ENCODE results near the gene TWF2. TPM values are rescaled to one million over a fixed set of nuclear protein-coding genes. Genes with fewer than 3 reads are reported as not detected.
A peak's percentile ranks its signal among the peaks of the same experiment; 100 is the strongest.

TWF2 gene
- total and polyA plus RNA-seq, 2 of the 13 experiments (the other 11 are each of a cell fraction or from before 2014, with no cell fraction given) = 45.5 to 108 TPM

GRCh38 chr3:52238193-52238760, 681 bp downstream of the TWF2 start (continued):
- peak; percentile 74 for TF ChIP-seq SKIL (CRISPR knock-in tag; IDR thresholded peaks at IDR 0.05; ENCODE audit: borderline replicate concordance)
- no peak for TF ChIP-seq CBX2 (IDR thresholded peaks at IDR 0.05; ENCODE audit: low read depth, low read length)
- TF ChIP-seq CBX2 (CRISPR knock-in tag; IDR thresholded peaks at IDR 0.05; ENCODE audit: low read depth) = no peak
- no peak for TF ChIP-seq ZBTB44 (CRISPR knock-in tag; IDR thresholded peaks at IDR 0.05)
- no peak for TF ChIP-seq CREB3 (CRISPR knock-in tag; IDR thresholded peaks at IDR 0.05)
- no peak for TF ChIP-seq NKX3-1 (CRISPR knock-in tag; IDR thresholded peaks at IDR 0.05)
- peak; percentile 95 for TF ChIP-seq RBM22 (optimal IDR thresholded peaks at IDR 0.05; ENCODE audit: low read length)
- TF ChIP-seq ZSCAN5A (CRISPR knock-in tag; IDR thresholded peaks at IDR 0.05; ENCODE audit: borderline replicate concordance) = peak; percentile 56; the same call in 1 of the 2 replicates
- TF ChIP-seq SP5 (CRISPR knock-in tag; IDR thresholded peaks at IDR 0.05; ENCODE audit: borderline replicate concordance, low read depth) = no peak
- no peak for TF ChIP-seq TGIF2 (CRISPR knock-in tag; IDR thresholded peaks at IDR 0.05)
- peak; percentile 5; the same call in 1 of the 2 replicates for TF ChIP-seq KDM2A (CRISPR knock-in tag; IDR thresholded peaks at IDR 0.05; ENCODE audit: borderline replicate concordance, low read depth)
- TF ChIP-seq ZNF841 (CRISPR knock-in tag; IDR thresholded peaks at IDR 0.05; ENCODE audit: borderline replicate concordance) = no peak; the same call in 1 of the 2 replicates
- TF ChIP-seq TRIM22 (IDR thresholded peaks at IDR 0.05) = no peak
- TF ChIP-seq ZNF512B (CRISPR knock-in tag; IDR thresholded peaks at IDR 0.05; ENCODE audit: borderline replicate concordance) = 0 out of 2 replicates have a peak, but pooled peaks have one; percentile 33
- TF ChIP-seq KLF15 (CRISPR knock-in tag; IDR thresholded peaks at IDR 0.05; ENCODE audit: borderline replicate concordance) = no peak
